ENCODE results near the gene PLAGL2. TPM values are rescaled to one million over a fixed set of nuclear protein-coding genes. Genes with fewer than 3 reads are reported as not detected.
A peak's percentile ranks its signal among the peaks of the same experiment; 100 is the strongest.

The PLAGL2 gene
- total RNA-seq, 2 donors from 2014 or later = 4.8 to 5.6 TPM

GRCh38 chr20:32232326-32232886, 24.9 kb upstream of the PLAGL2 start:
- intact Hi-C loops (cut with DNase I) = no loop called here
- DNase-seq (ENCODE audit: low spot score) = no peak

- DNase-seq (ENCODE audit: low spot score) = peak; percentile 42
- intact Hi-C loops (cut with DNase I) = no loop called here
Measured at GRCh38 chr20:32231847-32232246, 24.3 kb upstream of the PLAGL2 start.

GRCh38 chr20:32231245-32231644, 23.7 kb upstream of the PLAGL2 start:
- no peak for DNase-seq (ENCODE audit: low spot score)
- intact Hi-C loops (cut with DNase I) = no loop called here

- intact Hi-C loops (cut with DNase I) = no loop called here
- no peak for DNase-seq (ENCODE audit: low spot score)
Measured at GRCh38 chr20:32230707-32231106, 23.2 kb upstream of the PLAGL2 start.

GRCh38 chr20:32229251-32229747, 21.8 kb upstream of the PLAGL2 start:
- DNase-seq (ENCODE audit: low spot score) = no peak
- intact Hi-C loops (cut with DNase I) = no loop called here

- intact Hi-C loops (cut with DNase I) = no loop called here
- DNase-seq (ENCODE audit: low spot score) = peak; percentile 53
Measured at GRCh38 chr20:32227744-32228688, 20.5 kb upstream of the PLAGL2 start.

GRCh38 chr20:32227306-32227705, 19.8 kb upstream of the PLAGL2 start:
- intact Hi-C loops (cut with DNase I) = no loop called here

GRCh38 chr20:32226391-32226790, 18.8 kb upstream of the PLAGL2 start:
- no peak for DNase-seq (ENCODE audit: low spot score)
- intact Hi-C loops (cut with DNase I) = no loop called here

More at GRCh38 chr20:32227306-32227705, 19.8 kb upstream of the PLAGL2 start:
- DNase-seq (ENCODE audit: low spot score) = peak; percentile 15

- intact Hi-C loops (cut with DNase I) = no loop called here
- peak; percentile 19 for DNase-seq (ENCODE audit: low spot score)
Measured at GRCh38 chr20:32224463-32224862, 16.9 kb upstream of the PLAGL2 start.

- intact Hi-C loops (cut with DNase I) = no loop called here
- DNase-seq (ENCODE audit: low spot score) = no peak
Measured at GRCh38 chr20:32218156-32218900, 10.8 kb upstream of the PLAGL2 start.

- intact Hi-C loops (cut with DNase I) = no loop called here
- DNase-seq (ENCODE audit: low spot score) = no peak
Measured at GRCh38 chr20:32216179-32217142, 8.9 kb upstream of the PLAGL2 start.

- DNase-seq (ENCODE audit: low spot score) = no peak
- intact Hi-C loops (cut with DNase I) = no loop called here
Measured at GRCh38 chr20:32215729-32216128, 8.2 kb upstream of the PLAGL2 start.

GRCh38 chr20:32215147-32215546, 7.6 kb upstream of the PLAGL2 start:
- DNase-seq (ENCODE audit: low spot score) = no peak
- intact Hi-C loops (cut with DNase I) = no loop called here

- intact Hi-C loops (cut with DNase I) = no loop called here
- DNase-seq (ENCODE audit: low spot score) = no peak
Measured at GRCh38 chr20:32213870-32214269, 6.3 kb upstream of the PLAGL2 start.

- no peak for DNase-seq (ENCODE audit: low spot score)
- intact Hi-C loops (cut with DNase I) = no loop called here
Measured at GRCh38 chr20:32209850-32210605, 2.5 kb upstream of the PLAGL2 start.

GRCh38 chr20:32208499-32209154, 1.1 kb upstream of the PLAGL2 start:
- no peak for DNase-seq (ENCODE audit: low spot score)
- intact Hi-C loops (cut with DNase I) = no loop called here

GRCh38 chr20:32206760-32207625, 550 bp downstream of the PLAGL2 start:
- no peak for DNase-seq (ENCODE audit: low spot score)
- intact Hi-C loops (cut with DNase I) = no loop called here
